Subcutaneous adipose tissue (tissue), 4 donors: ENCODE results near the gene ANKDD1A. TPM values are rescaled to one million over a fixed set of nuclear protein-coding genes. Genes with fewer than 3 reads are reported as not detected.

ENCODE experiments used
- CTCF ChIP-seq: fragments of 450-650 bp; IDR thresholded peaks from one replicate; pipeline ENCODE4 v1.5.1; 2016; ENCODE audit warnings: low read depth, mild to moderate bottlenecking, control low read depth, antibody characterized with exemption, moderate library complexity
- total RNA-seq, 4 donors: library from RNA; depleted of rRNA; stranded (reverse); fragments of >200 nt; gene quantifications; one replicate each; pipeline ENCODE4 v1.1.0, GENCODE V29; 2016

The ANKDD1A gene
- total RNA-seq, 4 donors from 2014 or later: 13.8 to 27.3 (median 15.2) TPM

GRCh38 chr15:64915518-64916227, 4.0 kb downstream of the ANKDD1A start:
- no peak for TF ChIP-seq CTCF

- no peak for TF ChIP-seq CTCF
These were observed 4.7 kb downstream of the ANKDD1A start for GRCh38 chr15:64916365-64916764.

GRCh38 chr15:64917211-64917610, 5.5 kb downstream of the ANKDD1A start:
- no peak for TF ChIP-seq CTCF

- TF ChIP-seq CTCF: no peak
These were observed 8.0 kb downstream of the ANKDD1A start for GRCh38 chr15:64919721-64920120.

- no peak for TF ChIP-seq CTCF
These were observed 10.0 kb downstream of the ANKDD1A start for GRCh38 chr15:64921711-64922110.

- no peak for TF ChIP-seq CTCF
These were observed 11.8 kb downstream of the ANKDD1A start for GRCh38 chr15:64923546-64923945.

GRCh38 chr15:64925335-64926330, 13.9 kb downstream of the ANKDD1A start:
- TF ChIP-seq CTCF: no peak
